Chondrocyte (in vitro differentiated cells): ENCODE data around the gene KRTCAP2. TPM values are rescaled to one million over a fixed set of nuclear protein-coding genes. Genes with fewer than 3 reads are reported as not detected.

Experiments used
- DNase-seq: peaks from one replicate; pipeline ENCODE4 v3.0.0; 2021; ENCODE audit warnings: mixed read lengths, low spot score
- H3K27ac Mint-ChIP-seq: one replicate; pipeline ENCODE4 v1.8.0; 2021; ENCODE audit warnings: mild to moderate bottlenecking, moderate library complexity, mixed read lengths; ENCODE audit not compliant: unreplicated experiment
- H3K27me3 Mint-ChIP-seq: 2 replicates; pipeline ENCODE4 v1.8.0; 2021; ENCODE audit warnings: low read depth, mixed read lengths
- H3K36me3 Mint-ChIP-seq: 2 replicates; pipeline ENCODE4 v1.8.0; 2021; ENCODE audit warnings: low read depth, mixed read lengths
- H3K4me1 Mint-ChIP-seq: 2 replicates; pipeline ENCODE4 v1.8.0; 2021; ENCODE audit warnings: low read depth, mild to moderate bottlenecking, mixed read lengths
- H3K4me3 Mint-ChIP-seq: one replicate; pipeline ENCODE4 v1.8.0; 2021; ENCODE audit warnings: mild to moderate bottlenecking, moderate library complexity, mixed read lengths; ENCODE audit not compliant: unreplicated experiment
- H3K9me3 Mint-ChIP-seq: 2 replicates; pipeline ENCODE4 v1.8.0; 2021; ENCODE audit warnings: low read depth, mixed read lengths
- CTCF ChIP-seq: fragments of 200-600 bp; sonication (generic); IDR thresholded peaks from 2 replicates; pipeline ENCODE4 v1.5.0; 2021; ENCODE audit warnings: antibody characterized with exemption, mild to moderate bottlenecking, moderate library complexity
- total RNA-seq: library from RNA; stranded (reverse); gene quantifications from 3 replicates; pipeline ENCODE4 v1.2.1, GENCODE V29; 2021

KRTCAP2 gene
- total RNA-seq, 1 donor from 2014 or later: 159 TPM

GRCh38 chr1:155131856-155132255 is 41.2 kb downstream of the KRTCAP2 start:
- DNase-seq: no peak
- peaks cover 15% of the 10 kb centered on the region for H3K36me3 Mint-ChIP-seq
- H3K4me1 Mint-ChIP-seq: peaks cover 61% of the 10 kb centered on the region
- no peaks in the 10 kb centered on the region for H3K9me3 Mint-ChIP-seq
- H3K27me3 Mint-ChIP-seq: no peaks in the 10 kb centered on the region
- no peak for TF ChIP-seq CTCF
- H3K4me3 Mint-ChIP-seq: no peak overlapping the region
- no peak overlapping the region for H3K27ac Mint-ChIP-seq

GRCh38 chr1:155131285-155131684 is 41.8 kb downstream of the KRTCAP2 start:
- no peak overlapping the region for H3K4me3 Mint-ChIP-seq
- no peaks in the 10 kb centered on the region for H3K27me3 Mint-ChIP-seq
- H3K36me3 Mint-ChIP-seq: peaks cover 15% of the 10 kb centered on the region
- DNase-seq: no peak
- no peak for TF ChIP-seq CTCF
- peaks cover 61% of the 10 kb centered on the region for H3K4me1 Mint-ChIP-seq
- H3K27ac Mint-ChIP-seq: peak overlapping the region; percentile 22
- H3K9me3 Mint-ChIP-seq: no peaks in the 10 kb centered on the region

- no peaks in the 10 kb centered on the region for H3K27me3 Mint-ChIP-seq
- DNase-seq: no peak
- no peak for TF ChIP-seq CTCF
- H3K36me3 Mint-ChIP-seq: peaks cover 15% of the 10 kb centered on the region
- peak overlapping the region; percentile 94 for H3K27ac Mint-ChIP-seq
- peaks cover 67% of the 10 kb centered on the region for H3K4me1 Mint-ChIP-seq
- H3K9me3 Mint-ChIP-seq: no peaks in the 10 kb centered on the region
- peak overlapping the region; percentile 83 for H3K4me3 Mint-ChIP-seq
These were observed 42.7 kb downstream of the KRTCAP2 start for GRCh38 chr1:155130272-155131006.

GRCh38 chr1:155128755-155129473 is 44.2 kb downstream of the KRTCAP2 start:
- Mint-ChIP-seq H3K36me3 (peaks cover 15% of the 10 kb centered on the region), H3K4me1 (peaks cover 72% of the 10 kb centered on the region), H3K27me3 (no peaks in the 10 kb centered on the region), H3K9me3 (no peaks in the 10 kb centered on the region), H3K4me3 (peak overlapping the region; percentile 83), H3K27ac (peak overlapping the region; percentile 94)
- no peak for DNase-seq
- TF ChIP-seq CTCF: no peak

GRCh38 chr1:155127967-155128754 is 44.9 kb downstream of the KRTCAP2 start:
- Mint-ChIP-seq H3K4me1 (peaks cover 75% of the 10 kb centered on the region), H3K27me3 (no peaks in the 10 kb centered on the region), H3K4me3 (peak overlapping the region; percentile 83), H3K36me3 (peaks cover 12% of the 10 kb centered on the region), H3K27ac (peak overlapping the region; percentile 94), H3K9me3 (no peaks in the 10 kb centered on the region)
- TF ChIP-seq CTCF: no peak
- no peak for DNase-seq
